HEK293 (cell line): Measurements from ENCODE around the gene C12orf42.

Experiments used
- CTCF ChIA-PET: fragments of 350-600 bp; formaldehyde crosslinking; extraction: SDS; loops from one replicate; lab custom pipeline; 2021; ENCODE audit warnings: antibody characterized with exemption; lab: Yijun Ruan, JAX
- POLR2A ChIA-PET: fragments of 300-600 bp; formaldehyde crosslinking; extraction: SDS; loops from one replicate; lab custom pipeline; 2020; ENCODE audit warnings: antibody characterized with exemption, inconsistent platforms; lab: Yijun Ruan, JAX
- H3K27ac ChIP-seq: fragments of 200-500 bp; sonication (Bioruptor generic); 2 replicates; pipeline ENCODE4 v1.5.1; 2014; ENCODE audit warnings: low read depth, low read length, control low read depth, inconsistent platforms; ENCODE audit errors: extremely low read depth
- H3K36me3 ChIP-seq, 2 experiments: fragments of 200-500 bp in 1 of 2; sonication (Bioruptor generic) in 1 of 2; 1 replicate in 1 of 2; 2 replicates in 1 of 2; pipeline ENCODE4 v1.5.1; 2014 to 2017; ENCODE audit warnings: inconsistent platforms in 2 of 2, low read length in 2 of 2; ENCODE audit not compliant: control insufficient read depth in 2 of 2, insufficient read depth in 1 of 2
- H3K4me1 ChIP-seq: fragments of 200-500 bp; sonication (Bioruptor generic); 2 replicates; pipeline ENCODE4 v1.5.1; 2014; ENCODE audit warnings: mild to moderate bottlenecking, low read length, inconsistent platforms; ENCODE audit not compliant: control insufficient read depth, insufficient read depth
- H3K4me3 ChIP-seq: 2 replicates; pipeline ENCODE4 v1.5.1; 2011; ENCODE audit warnings: low read depth, mild to moderate bottlenecking, control low read depth, low read length, moderate library complexity
- H3K9me3 ChIP-seq: fragments of 200-500 bp; sonication (Bioruptor generic); 2 replicates; pipeline ENCODE4 v1.5.1; 2014; ENCODE audit warnings: low read depth, low read length, inconsistent platforms; ENCODE audit not compliant: control insufficient read depth, insufficient read depth
- CTCF ChIP-seq: fragments of 450-650 bp; formaldehyde crosslinking; IDR thresholded peaks from 2 replicates; pipeline ENCODE4 v1.5.1; 2016; ENCODE audit warnings: missing biosample characterization, missing genetic modification characterization
- KLF17 ChIP-seq: fragments of 450-650 bp; formaldehyde crosslinking; IDR thresholded peaks from 2 replicates; pipeline ENCODE4 v1.5.1; 2016; ENCODE audit warnings: missing biosample characterization, missing genetic modification characterization
- KLF9 ChIP-seq: fragments of 450-650 bp; formaldehyde crosslinking; IDR thresholded peaks from 2 replicates; pipeline ENCODE4 v1.5.1; 2016; ENCODE audit warnings: missing biosample characterization, missing genetic modification characterization, low read depth
- ZBTB1 ChIP-seq: fragments of 450-650 bp; formaldehyde crosslinking; IDR thresholded peaks from 2 replicates; pipeline ENCODE4 v1.5.1; 2016; ENCODE audit warnings: missing biosample characterization, missing genetic modification characterization
- ZNF16 ChIP-seq: fragments of 450-650 bp; formaldehyde crosslinking; IDR thresholded peaks from 2 replicates; pipeline ENCODE4 v1.5.1; 2016; ENCODE audit warnings: low read depth, missing biosample characterization, missing genetic modification characterization
- ZNF184 ChIP-seq: fragments of 450-650 bp; IDR thresholded peaks from 2 replicates; pipeline ENCODE4 v1.5.1; 2018; ENCODE audit warnings: missing biosample characterization, mild to moderate bottlenecking, missing genetic modification characterization
- ZNF239 ChIP-seq: fragments of 450-650 bp; formaldehyde crosslinking; IDR thresholded peaks from 2 replicates; pipeline ENCODE4 v1.5.1; 2016; ENCODE audit warnings: missing biosample characterization, missing genetic modification characterization
- ZNF24 ChIP-seq: fragments of 450-650 bp; formaldehyde crosslinking; IDR thresholded peaks from 2 replicates; pipeline ENCODE4 v1.5.1; 2016; ENCODE audit warnings: missing biosample characterization, missing genetic modification characterization
- ZNF394 ChIP-seq: fragments of 450-650 bp; formaldehyde crosslinking; IDR thresholded peaks from 2 replicates; pipeline ENCODE4 v1.5.1; 2016; ENCODE audit warnings: missing biosample characterization, missing genetic modification characterization, mild to moderate bottlenecking, moderate library complexity, borderline replicate concordance
- ZNF518A ChIP-seq: fragments of 450-650 bp; formaldehyde crosslinking; conservative IDR thresholded peaks from 2 replicates; pipeline ENCODE4 v1.5.1; 2016; ENCODE audit warnings: low read depth, missing biosample characterization, missing genetic modification characterization
- ZNF777 ChIP-seq: fragments of 450-650 bp; formaldehyde crosslinking; IDR thresholded peaks from 2 replicates; pipeline ENCODE4 v1.5.1; 2017; ENCODE audit warnings: missing biosample characterization, missing genetic modification characterization, borderline replicate concordance
- ZNF830 ChIP-seq: fragments of 450-650 bp; IDR thresholded peaks from 2 replicates; pipeline ENCODE4 v1.5.0; 2018; ENCODE audit warnings: missing biosample characterization, missing genetic modification characterization, low read depth, mild to moderate bottlenecking, moderate library complexity
- TF ChIP-seq, protein P1 (sequence below): fragments of 450-650 bp; formaldehyde crosslinking; IDR thresholded peaks from 2 replicates; pipeline ENCODE4; 2016; ENCODE audit warnings: missing biosample characterization, missing genetic modification characterization
- TF ChIP-seq, protein P2 (sequence below): fragments of 450-650 bp; formaldehyde crosslinking; IDR thresholded peaks from 2 replicates; pipeline ENCODE4 v1.5.1; 2016; ENCODE audit warnings: missing biosample characterization, missing genetic modification characterization, low read depth

The C12orf42 gene

DNA sequence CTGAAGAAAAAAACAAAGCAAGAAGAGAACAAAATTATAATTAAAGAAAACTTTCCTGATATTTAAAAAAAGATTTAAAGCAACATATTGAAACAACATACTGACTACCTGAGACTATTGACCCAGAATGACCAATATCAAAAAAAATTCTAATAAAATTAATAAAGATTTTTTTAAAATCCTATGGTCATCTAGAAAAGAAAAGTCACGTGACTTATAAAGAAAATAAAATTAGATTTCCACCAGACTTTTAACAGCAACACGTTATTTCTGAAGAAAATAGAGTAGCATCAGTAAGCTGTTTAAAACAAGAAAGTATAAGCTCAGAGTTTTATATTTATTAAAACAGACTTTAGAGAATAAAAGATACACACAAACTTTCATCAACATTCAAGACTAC is 238.0 kb downstream of the C12orf42 start:
- no peak overlapping the region for H3K4me3 ChIP-seq
- no peak overlapping the region for H3K27ac ChIP-seq
- no peaks in the 10 kb centered on the region for H3K4me1 ChIP-seq
- TF ChIP-seq ZNF518A (tag by site-specific recombination) (no peak), ZBTB1 (tag by site-specific recombination) (no peak), ZNF184 (no peak), KLF9 (tag by site-specific recombination) (no peak), KLF17 (tag by site-specific recombination) (no peak), ZNF24 (tag by site-specific recombination) (no peak), ZNF16 (tag by site-specific recombination) (no peak), ZNF239 (no peak), CTCF (tag by site-specific recombination) (no peak), ZNF394 (tag by site-specific recombination) (no peak), ZNF777 (tag by site-specific recombination) (no peak), ZNF830 (tag by site-specific recombination) (no peak)
- TF ChIP-seq, protein P1, sequence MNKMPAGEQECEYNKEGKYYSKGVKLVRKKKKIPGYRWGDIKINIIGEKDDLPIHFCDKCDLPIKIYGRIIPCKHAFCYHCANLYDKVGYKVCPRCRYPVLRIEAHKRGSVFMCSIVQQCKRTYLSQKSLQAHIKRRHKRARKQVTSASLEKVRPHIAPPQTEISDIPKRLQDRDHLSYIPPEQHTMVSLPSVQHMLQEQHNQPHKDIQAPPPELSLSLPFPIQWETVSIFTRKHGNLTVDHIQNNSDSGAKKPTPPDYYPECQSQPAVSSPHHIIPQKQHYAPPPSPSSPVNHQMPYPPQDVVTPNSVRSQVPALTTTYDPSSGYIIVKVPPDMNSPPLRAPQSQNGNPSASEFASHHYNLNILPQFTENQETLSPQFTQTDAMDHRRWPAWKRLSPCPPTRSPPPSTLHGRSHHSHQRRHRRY = no peak
- TF ChIP-seq, protein P2, sequence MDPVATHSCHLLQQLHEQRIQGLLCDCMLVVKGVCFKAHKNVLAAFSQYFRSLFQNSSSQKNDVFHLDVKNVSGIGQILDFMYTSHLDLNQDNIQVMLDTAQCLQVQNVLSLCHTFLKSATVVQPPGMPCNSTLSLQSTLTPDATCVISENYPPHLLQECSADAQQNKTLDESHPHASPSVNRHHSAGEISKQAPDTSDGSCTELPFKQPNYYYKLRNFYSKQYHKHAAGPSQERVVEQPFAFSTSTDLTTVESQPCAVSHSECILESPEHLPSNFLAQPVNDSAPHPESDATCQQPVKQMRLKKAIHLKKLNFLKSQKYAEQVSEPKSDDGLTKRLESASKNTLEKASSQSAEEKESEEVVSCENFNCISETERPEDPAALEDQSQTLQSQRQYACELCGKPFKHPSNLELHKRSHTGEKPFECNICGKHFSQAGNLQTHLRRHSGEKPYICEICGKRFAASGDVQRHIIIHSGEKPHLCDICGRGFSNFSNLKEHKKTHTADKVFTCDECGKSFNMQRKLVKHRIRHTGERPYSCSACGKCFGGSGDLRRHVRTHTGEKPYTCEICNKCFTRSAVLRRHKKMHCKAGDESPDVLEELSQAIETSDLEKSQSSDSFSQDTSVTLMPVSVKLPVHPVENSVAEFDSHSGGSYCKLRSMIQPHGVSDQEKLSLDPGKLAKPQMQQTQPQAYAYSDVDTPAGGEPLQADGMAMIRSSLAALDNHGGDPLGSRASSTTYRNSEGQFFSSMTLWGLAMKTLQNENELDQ (tag by site-specific recombination) = no peak
- H3K9me3 ChIP-seq = no peaks in the 10 kb centered on the region
- POLR2A ChIA-PET = no interaction called here
- no peaks in the 10 kb centered on the region for H3K36me3 ChIP-seq
- CTCF ChIA-PET = no interaction called here
